Stimulated activated CD8-positive, alpha-beta memory T cell treated with anti-CD3 and anti-CD28 coated beads, Interleukin-4, amount 100 ng/mL, for 24 hours (primary cell): Measurements from ENCODE around the gene UMPS.
"Not testable (repeated sequence)": the region's sequence is repeated elsewhere in the genome, so short reads cannot be mapped to it uniquely, and the experiment has no call there.

Experiments used
- DNase-seq: peaks from one replicate; pipeline ENCODE4 v3.0.0-alpha.2; 2020; ENCODE audit warnings: low read depth

UMPS gene

GRCh38 chr3:124780356-124780755, 50.1 kb downstream of the UMPS start:
- no peak for DNase-seq

- DNase-seq: no peak
These were observed 50.7 kb downstream of the UMPS start for GRCh38 chr3:124780761-124781475.

DNA sequence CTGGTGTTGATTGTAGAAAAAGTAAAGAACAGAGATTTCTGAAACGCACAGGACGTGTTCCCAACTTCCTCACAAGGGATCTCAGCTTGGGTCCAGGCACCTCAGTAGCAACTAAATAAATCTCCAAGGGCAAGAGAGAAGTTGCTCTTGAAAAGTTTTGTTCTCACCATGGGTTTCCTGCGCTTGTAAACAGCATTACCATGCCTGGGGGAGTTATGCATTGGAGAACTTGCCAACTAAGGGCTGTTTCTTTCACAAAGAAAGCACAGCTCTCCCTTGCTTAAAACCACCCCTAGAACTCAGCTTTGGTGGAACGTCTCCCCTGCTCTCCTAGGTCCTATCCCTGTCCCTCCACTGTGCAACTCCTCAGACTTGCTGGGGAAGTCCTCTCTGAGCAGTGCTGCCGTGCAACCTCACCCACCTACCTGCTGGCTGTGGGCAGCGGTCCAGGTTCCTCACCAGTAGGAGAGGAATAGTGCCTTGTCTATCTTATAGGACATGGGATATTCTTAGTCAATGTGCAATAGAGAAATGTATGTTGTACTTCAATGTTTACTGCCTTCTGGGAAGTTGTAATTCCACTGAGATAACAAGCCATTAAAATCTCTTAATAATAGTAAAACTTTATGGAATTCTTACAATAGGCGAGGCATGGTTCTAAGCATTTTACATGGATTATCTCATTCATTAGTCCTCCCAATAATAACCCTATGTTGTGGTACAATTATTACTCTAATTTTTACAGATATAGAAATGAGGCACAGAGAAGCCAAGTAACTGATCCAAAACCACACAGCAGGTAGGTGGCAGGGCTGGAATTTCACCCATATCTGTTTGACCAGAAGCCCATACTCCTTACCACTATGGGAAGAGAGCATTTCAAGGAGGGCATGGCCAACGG, 51.5 kb downstream of the UMPS start:
- DNase-seq: no peak

DNA sequence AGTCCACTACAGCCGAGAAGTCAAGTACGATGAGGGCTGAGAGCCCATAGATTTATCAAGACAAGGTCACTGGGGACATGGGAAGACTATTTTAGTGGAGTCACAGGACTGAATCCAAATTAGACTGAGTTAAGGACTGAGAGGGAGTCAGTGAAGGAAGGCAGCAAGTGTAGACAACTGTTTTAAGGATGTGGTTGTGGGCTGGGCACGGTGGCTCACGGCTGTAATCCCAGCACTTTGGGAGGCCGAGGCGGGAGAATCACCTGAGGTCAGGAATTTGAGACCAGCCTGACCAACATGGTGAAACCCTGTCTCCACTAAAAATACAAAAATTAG, 52.1 kb downstream of the UMPS start:
- not testable (repeated sequence) for DNase-seq

- DNase-seq: no peak
These were observed 53.4 kb downstream of the UMPS start for GRCh38 chr3:124783696-124784095.

GRCh38 chr3:124784686-124785382, 54.6 kb downstream of the UMPS start:
- DNase-seq: no peak

DNA sequence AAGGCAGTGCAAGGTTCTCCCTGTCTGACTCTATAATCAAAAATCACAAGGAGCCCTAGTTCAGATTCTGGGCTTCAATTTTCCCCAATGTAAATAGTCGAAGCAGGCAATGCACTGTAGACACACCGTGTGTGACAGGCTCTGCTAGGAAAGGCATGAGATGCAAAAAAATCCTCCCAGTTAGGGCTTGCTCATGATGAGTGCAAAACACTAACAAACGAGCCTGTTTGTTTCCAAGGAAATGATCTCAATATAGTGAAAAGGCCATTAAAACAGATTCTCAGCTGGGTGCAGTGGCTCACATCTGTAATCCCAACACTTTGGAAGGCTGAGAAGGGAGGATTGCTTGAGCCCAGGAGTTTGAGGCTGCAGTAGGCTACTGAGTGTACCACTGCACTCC, 55.7 kb downstream of the UMPS start:
- no peak for DNase-seq

- no peak for DNase-seq
These were observed 56.4 kb downstream of the UMPS start for GRCh38 chr3:124786511-124787241.

DNA sequence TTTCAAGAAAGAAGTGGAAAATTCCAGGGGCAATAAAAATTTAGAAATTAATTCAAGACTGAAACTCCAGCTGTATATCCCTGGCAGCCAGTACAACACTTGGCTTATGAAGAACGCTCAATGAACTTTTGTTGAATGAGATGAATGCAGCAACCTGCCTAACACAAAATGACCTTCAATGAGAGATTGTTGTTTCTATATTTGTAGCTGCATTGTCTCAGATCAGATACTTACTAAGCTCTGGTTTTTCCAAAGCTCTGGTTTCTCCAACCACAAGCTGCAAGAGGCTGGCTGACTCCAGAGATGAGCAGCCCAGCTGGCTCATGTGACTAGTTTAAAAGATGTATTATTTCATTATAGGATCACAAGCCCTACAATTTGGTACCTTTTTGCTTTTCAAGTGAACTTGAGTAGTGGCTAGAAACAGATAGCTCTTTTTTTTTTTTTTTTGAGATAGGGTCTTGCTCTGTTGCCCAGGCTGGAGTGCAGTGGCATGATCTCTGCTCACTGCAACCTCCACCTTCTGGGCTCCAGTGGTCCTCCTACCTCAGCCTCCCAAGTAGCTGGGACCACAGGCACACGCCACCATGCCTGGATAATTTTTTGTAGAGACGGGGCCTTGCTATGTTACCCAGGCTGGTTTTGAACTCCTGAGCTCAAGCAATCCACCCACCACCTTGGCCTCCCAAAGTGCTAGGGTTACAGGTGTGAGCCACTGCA, 57.4 kb downstream of the UMPS start:
- DNase-seq: no peak

- no peak for DNase-seq
These were observed 58.0 kb downstream of the UMPS start for GRCh38 chr3:124788254-124788745.

DNA sequence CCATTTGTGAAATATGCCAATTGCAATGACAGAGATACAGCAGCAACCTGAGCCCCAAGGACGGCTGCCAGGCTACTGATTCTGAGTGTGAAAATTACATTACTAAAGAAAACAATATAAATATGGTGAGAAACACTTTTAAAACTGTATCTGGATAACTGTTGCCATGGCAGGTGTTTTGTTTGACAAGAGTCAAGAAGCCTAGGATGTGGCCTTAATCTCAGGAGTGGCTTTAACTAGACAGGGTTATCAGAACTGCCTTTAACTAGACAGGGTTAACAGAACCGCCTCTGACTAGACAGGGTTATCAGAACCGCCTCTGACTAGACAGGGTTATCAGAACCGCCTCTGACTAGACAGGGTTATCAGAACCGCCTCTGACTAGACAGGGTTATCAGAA, 58.9 kb downstream of the UMPS start:
- not testable (repeated sequence) for DNase-seq

- DNase-seq: no peak
These were observed 60.9 kb downstream of the UMPS start for GRCh38 chr3:124791142-124791541.

DNA sequence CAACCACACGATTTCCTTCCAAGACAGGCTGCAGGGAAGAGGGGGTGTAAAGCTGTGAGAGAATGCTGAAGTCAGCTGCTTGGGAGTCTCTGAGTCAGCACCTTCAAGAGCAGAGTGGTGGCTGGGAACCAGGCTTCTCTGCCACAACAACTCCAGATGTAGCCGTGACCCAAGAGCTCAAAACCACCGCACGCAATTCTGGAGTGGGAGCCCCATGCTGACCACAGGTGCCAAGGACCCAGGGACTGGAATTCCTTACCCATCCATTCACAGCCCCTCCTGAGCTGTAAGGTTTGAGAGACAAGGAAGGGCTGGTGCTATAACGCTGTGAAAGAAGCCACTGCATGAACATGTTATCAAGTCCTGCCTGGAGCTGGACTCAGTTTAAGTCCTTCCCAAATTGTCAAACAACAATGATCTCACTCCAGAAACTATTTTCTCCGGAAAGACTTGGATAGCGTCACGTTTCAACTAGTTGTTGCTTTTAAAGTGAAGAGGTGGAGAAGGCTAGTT, 61.4 kb downstream of the UMPS start:
- DNase-seq: no peak

DNA sequence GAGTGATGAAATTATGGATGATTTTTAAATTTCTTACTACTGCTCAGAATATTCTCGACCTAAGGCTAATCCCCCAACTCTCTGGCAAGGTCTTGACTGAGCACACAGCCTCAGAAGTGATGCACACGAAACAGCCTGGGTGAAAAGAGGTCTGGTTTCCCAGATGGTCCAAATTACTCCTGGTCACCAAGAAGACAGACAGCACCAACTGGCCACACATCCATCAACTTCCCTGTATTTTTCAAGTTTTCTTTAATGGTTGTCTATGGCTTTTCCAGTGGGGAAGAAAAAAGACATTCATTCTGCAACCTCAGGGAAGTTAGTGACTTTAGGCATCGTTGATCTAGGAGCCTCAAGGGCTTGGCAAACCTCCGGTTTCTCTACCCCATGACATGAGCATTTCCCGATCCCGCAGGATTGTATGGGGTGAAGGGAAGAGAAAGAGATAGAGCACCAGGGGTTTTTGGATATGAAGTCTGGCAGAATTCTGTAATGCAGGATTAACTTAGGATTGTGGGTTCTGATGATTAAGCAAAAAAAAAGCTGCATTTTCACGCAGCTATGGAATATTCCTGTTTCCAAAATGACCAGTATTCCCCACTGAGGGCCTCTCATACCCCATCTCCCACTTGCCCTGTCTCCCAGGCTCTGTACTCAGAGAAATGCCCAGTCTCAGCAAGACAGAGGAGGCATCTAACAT, 62.2 kb downstream of the UMPS start:
- DNase-seq: no peak

DNA sequence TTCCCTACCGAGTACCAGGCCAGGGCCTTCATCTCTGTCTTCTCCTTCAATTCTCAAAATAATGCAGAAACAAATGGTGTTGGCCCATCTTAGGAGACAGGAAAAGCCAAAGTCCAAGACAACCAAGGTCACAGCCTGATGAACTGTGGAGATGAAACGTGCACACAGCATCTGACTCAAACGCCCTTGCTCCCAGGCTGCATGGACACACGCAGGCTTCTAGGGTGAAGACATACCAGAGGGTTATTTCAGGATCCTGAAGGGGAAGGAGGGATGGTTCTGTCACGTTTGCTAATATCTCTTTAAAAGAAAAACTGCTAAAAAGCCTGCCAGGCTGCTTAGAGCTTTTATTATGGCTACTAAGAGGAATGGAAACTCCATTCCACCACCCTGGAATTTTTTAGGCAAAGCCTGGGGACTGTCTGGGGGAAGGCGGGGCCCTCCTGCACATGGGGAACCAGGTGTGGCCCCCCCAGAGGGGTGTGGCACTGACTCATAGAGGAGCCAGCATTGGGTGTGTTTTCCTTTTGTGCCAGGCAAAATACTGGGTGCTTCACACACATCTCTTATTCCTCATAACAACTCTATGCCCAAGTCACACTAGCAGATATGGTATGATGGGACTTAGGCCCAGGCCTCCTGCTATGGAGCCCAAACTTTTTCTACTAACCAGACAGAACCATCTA, 62.9 kb downstream of the UMPS start:
- no peak for DNase-seq

GRCh38 chr3:124796477-124796876, 66.2 kb downstream of the UMPS start:
- DNase-seq: no peak

GRCh38 chr3:124797426-124797945, 67.2 kb downstream of the UMPS start:
- DNase-seq: no peak
